ENCODE measurements around the gene RBFOX1.

RBFOX1 gene

DNA sequence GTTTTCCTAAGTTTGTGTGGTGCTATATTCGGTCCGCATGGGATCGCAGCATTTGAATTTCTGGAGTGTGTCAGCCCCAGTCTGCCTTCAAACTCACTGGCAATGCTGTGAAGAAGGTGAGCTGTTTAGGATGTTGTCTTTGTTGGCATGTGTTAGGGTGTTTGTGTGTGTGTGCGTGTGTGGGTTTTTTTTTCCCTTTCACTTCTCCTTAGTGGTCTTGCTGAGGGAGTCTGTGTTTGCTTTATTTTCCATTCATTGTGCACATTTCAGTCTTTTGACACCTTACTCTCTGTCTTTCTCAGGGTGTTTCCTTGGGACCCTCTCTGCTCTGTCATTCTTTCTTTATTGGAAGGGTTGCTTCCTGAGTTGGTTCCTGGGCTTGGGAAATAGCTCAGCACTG is 27.7 kb upstream of the RBFOX1 start:
- H3K4me1 ChIP-seq (ENCODE audit: insufficient read depth, low read length, poor library complexity, severe bottlenecking): no peaks in the 10 kb centered on the region
- no peak overlapping the region for H3K4me2 ChIP-seq (ENCODE audit: low read depth, low read length, poor library complexity, severe bottlenecking)
- no peaks in the 10 kb centered on the region for H4K20me1 ChIP-seq (ENCODE audit: insufficient read depth, low read length, poor library complexity, severe bottlenecking)
- no peaks in the 10 kb centered on the region for H3K9me3 ChIP-seq (ENCODE audit: insufficient read depth, low read depth, low read length)
- H3K79me2 ChIP-seq (ENCODE audit: insufficient read depth, low read length): no peaks in the 10 kb centered on the region
- H3K4me3 ChIP-seq (ENCODE audit: low read length, poor library complexity, severe bottlenecking): no peak overlapping the region
- no peaks in the 10 kb centered on the region for H3K9me2 ChIP-seq (replicated peaks; ENCODE audit: low read depth, low read length)
- no peaks in the 10 kb centered on the region for H3K36me3 ChIP-seq (ENCODE audit: insufficient read depth, low read length)
- H3K27me3 ChIP-seq (ENCODE audit: insufficient read depth, low read length, poor library complexity, severe bottlenecking): no peaks in the 10 kb centered on the region
- no peak overlapping the region for H3K9ac ChIP-seq (ENCODE audit: low read depth, low read length, poor library complexity, severe bottlenecking)
- H2AFZ ChIP-seq (ENCODE audit: low read length): no peak overlapping the region
- no peaks in the 10 kb centered on the region for H3F3A ChIP-seq (ENCODE audit: low read depth)
- TF ChIP-seq EZH2phosphoT487 (IDR thresholded peaks at IDR 0.05; ENCODE audit: borderline replicate concordance): no peak
- TF ChIP-seq, protein P1, sequence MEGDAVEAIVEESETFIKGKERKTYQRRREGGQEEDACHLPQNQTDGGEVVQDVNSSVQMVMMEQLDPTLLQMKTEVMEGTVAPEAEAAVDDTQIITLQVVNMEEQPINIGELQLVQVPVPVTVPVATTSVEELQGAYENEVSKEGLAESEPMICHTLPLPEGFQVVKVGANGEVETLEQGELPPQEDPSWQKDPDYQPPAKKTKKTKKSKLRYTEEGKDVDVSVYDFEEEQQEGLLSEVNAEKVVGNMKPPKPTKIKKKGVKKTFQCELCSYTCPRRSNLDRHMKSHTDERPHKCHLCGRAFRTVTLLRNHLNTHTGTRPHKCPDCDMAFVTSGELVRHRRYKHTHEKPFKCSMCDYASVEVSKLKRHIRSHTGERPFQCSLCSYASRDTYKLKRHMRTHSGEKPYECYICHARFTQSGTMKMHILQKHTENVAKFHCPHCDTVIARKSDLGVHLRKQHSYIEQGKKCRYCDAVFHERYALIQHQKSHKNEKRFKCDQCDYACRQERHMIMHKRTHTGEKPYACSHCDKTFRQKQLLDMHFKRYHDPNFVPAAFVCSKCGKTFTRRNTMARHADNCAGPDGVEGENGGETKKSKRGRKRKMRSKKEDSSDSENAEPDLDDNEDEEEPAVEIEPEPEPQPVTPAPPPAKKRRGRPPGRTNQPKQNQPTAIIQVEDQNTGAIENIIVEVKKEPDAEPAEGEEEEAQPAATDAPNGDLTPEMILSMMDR (conservative IDR thresholded peaks at IDR 0.05; ENCODE audit: low read length): no peak

DNA sequence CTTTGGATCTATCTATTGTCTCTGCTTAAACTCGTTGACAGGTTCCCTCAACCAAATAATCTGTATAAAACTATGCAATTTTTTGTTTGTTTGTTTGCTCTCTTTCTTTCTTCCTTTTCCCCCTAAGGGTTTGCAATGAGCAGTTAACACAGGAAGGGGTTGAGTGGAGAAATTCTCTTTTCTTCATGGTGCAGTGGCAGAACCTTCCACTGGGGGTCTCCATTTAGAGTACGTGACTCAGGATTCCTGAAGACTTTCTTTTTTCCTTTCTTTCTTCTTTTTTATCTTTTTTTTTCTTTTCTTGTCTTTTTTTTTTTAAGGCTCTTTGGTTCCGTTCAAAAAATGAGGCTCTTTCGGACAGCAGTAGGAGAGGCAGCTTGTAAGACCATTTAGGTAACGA is 19.5 kb upstream of the RBFOX1 start:
- no peaks in the 10 kb centered on the region for H3K27me3 ChIP-seq (ENCODE audit: insufficient read depth, low read length, poor library complexity, severe bottlenecking)
- no peaks in the 10 kb centered on the region for H3K4me1 ChIP-seq (ENCODE audit: insufficient read depth, low read length, poor library complexity, severe bottlenecking)
- H3F3A ChIP-seq (ENCODE audit: low read depth): no peaks in the 10 kb centered on the region
- H3K79me2 ChIP-seq (ENCODE audit: insufficient read depth, low read length): no peaks in the 10 kb centered on the region
- no peak for TF ChIP-seq EZH2phosphoT487 (IDR thresholded peaks at IDR 0.05; ENCODE audit: borderline replicate concordance)
- TF ChIP-seq, protein P1 (conservative IDR thresholded peaks at IDR 0.05; ENCODE audit: low read length): no peak; the same call in 1 of the 2 replicates
- H4K20me1 ChIP-seq (ENCODE audit: insufficient read depth, low read length, poor library complexity, severe bottlenecking): no peaks in the 10 kb centered on the region
- H3K4me2 ChIP-seq (ENCODE audit: low read depth, low read length, poor library complexity, severe bottlenecking): no peak overlapping the region
- no peak overlapping the region for H3K4me3 ChIP-seq (ENCODE audit: low read length, poor library complexity, severe bottlenecking)
- H2AFZ ChIP-seq (ENCODE audit: low read length): no peak overlapping the region
- no peak overlapping the region for H3K9ac ChIP-seq (ENCODE audit: low read depth, low read length, poor library complexity, severe bottlenecking)
- H3K36me3 ChIP-seq (ENCODE audit: insufficient read depth, low read length): no peaks in the 10 kb centered on the region
- no peaks in the 10 kb centered on the region for H3K9me3 ChIP-seq (ENCODE audit: insufficient read depth, low read depth, low read length)
- H3K9me2 ChIP-seq (replicated peaks; ENCODE audit: low read depth, low read length): no peaks in the 10 kb centered on the region

DNA sequence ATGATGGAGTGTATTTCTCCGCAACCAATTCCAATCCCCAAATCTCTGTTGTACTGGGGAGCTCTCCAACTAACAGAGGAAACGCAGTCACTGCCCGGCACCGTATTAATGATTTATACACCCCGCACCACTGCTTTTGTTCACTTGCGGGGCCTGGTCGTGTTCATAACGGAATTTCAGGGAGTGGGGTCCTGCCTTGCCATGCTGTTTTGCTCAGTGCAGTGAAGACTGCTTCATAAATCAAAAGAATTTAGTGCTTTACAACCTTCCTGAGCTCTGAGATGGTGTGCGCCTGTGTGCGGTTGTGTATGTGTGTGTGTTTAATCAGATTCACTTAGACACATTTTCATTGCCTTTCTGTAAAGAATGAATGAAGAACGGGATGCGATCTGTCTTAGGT is 18.5 kb upstream of the RBFOX1 start:
- Histone ChIP-seq H3K79me2 (ENCODE audit: insufficient read depth, low read length) (no peaks in the 10 kb centered on the region), H3K9ac (ENCODE audit: low read depth, low read length, poor library complexity, severe bottlenecking) (no peak overlapping the region), H3K4me3 (ENCODE audit: low read length, poor library complexity, severe bottlenecking) (no peak overlapping the region), H3K27me3 (ENCODE audit: insufficient read depth, low read length, poor library complexity, severe bottlenecking) (no peaks in the 10 kb centered on the region), H3K4me1 (ENCODE audit: insufficient read depth, low read length, poor library complexity, severe bottlenecking) (no peaks in the 10 kb centered on the region), H3K9me3 (ENCODE audit: insufficient read depth, low read depth, low read length) (no peaks in the 10 kb centered on the region), H3K4me2 (ENCODE audit: low read depth, low read length, poor library complexity, severe bottlenecking) (no peak overlapping the region), H2AFZ (ENCODE audit: low read length) (no peak overlapping the region), H3K9me2 (replicated peaks; ENCODE audit: low read depth, low read length) (no peaks in the 10 kb centered on the region), H3F3A (ENCODE audit: low read depth) (no peaks in the 10 kb centered on the region), H4K20me1 (ENCODE audit: insufficient read depth, low read length, poor library complexity, severe bottlenecking) (no peaks in the 10 kb centered on the region), H3K36me3 (ENCODE audit: insufficient read depth, low read length) (no peaks in the 10 kb centered on the region)
- TF ChIP-seq, protein P1 (conservative IDR thresholded peaks at IDR 0.05; ENCODE audit: low read length): no peak
- no peak for TF ChIP-seq EZH2phosphoT487 (IDR thresholded peaks at IDR 0.05; ENCODE audit: borderline replicate concordance)
